ENCODE data around the gene FREY1. TPM values are rescaled to one million over a fixed set of nuclear protein-coding genes. Genes with fewer than 3 reads are reported as not detected.

Gene FREY1
- total and polyA plus RNA-seq, 7 experiments from 2014 or later, result 3.4 to 8.2 (median 4.6) TPM; not detected in 2

DNA sequence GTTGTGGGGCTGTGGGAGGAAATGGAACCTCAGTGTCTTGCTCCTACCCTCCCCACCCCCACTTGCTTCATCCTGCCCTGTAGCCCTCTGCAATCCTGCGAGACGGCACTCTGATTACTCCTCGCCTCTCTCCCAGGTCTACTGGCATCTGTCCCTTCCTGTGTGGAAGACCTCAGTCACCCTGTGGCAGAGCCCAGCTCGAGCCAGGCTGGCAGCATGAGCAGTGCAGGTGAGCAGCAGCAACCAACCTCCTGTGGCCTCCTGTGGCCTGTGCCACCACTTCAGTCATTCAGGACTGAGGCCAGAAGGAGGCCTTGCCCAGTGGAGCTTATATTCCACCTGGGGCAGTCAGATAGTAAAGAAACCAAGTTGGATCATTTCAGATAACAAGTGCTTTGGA, 36.4 kb downstream of the FREY1 start:
- CTCF ChIA-PET, result interaction anchor here (0.8 kb wide), 1 partner anchor 130 kb away, joined by 3 read pairs; no protein-coding TSS in a partner anchor
- POLR2A ChIA-PET, result no interaction called here
- Mint-ChIP-seq H3K9me3 (no peaks in the 10 kb centered on the region), H3K4me3 (no peak overlapping the region), H3K4me1 (peaks cover 0 to 8% (median 0%) of the 10 kb centered on the region in 7 donors), H3K36me3 (peaks cover 16 to 78% (median 50%) of the 10 kb centered on the region in 5 donors), H3K27me3 (no peaks in the 10 kb centered on the region), H3K27ac (no peak overlapping the region)
- H3K4me3 ChIP-seq (ENCODE audit: low read length), result no peak overlapping the region
- ATAC-seq, result no peak
- no peaks in the 10 kb centered on the region for H3K4me1 ChIP-seq (ENCODE audit: control insufficient read depth in 2 of 2, insufficient read depth in 2 of 2, low read length in 2 of 2)
- DNase-seq, result no peak
- peaks cover 28 to 96% (median 32%) of the 10 kb centered on the region in 3 experiments for H3K36me3 ChIP-seq (ENCODE audit: control insufficient read depth in 2 of 3, insufficient read depth in 3 of 3, low read length in 3 of 3)
- intact Hi-C loops (cut with micrococcal nuclease), result no loop called here
- no peaks in the 10 kb centered on the region for H3K9me3 ChIP-seq (ENCODE audit: control insufficient read depth in 2 of 3, low read length in 3 of 3)
- no peak overlapping the region for H3K27ac ChIP-seq (ENCODE audit: low read depth, low read length)
- H3K27me3 ChIP-seq (ENCODE audit: control insufficient read depth in 2 of 2, insufficient read depth in 2 of 2, low read length in 2 of 2), result no peaks in the 10 kb centered on the region

- Mint-ChIP-seq H3K4me1 (peaks cover 0 to 11% (median 0%) of the 10 kb centered on the region in 7 donors), H3K36me3 (peaks cover 16 to 80% (median 46%) of the 10 kb centered on the region in 5 donors), H3K27me3 (no peaks in the 10 kb centered on the region), H3K27ac (no peak overlapping the region), H3K4me3 (no peak overlapping the region), H3K9me3 (no peaks in the 10 kb centered on the region)
- no peaks in the 10 kb centered on the region for H3K4me1 ChIP-seq (ENCODE audit: control insufficient read depth in 2 of 2, insufficient read depth in 2 of 2, low read length in 2 of 2)
- DNase-seq (no peak), ATAC-seq (no peak)
- ChIA-PET POLR2A (no interaction called here), CTCF (no interaction called here)
- H3K27ac ChIP-seq (ENCODE audit: low read depth, low read length), result no peak overlapping the region
- H3K36me3 ChIP-seq (ENCODE audit: control insufficient read depth in 2 of 3, insufficient read depth in 3 of 3, low read length in 3 of 3), result peaks cover 28 to 91% (median 32%) of the 10 kb centered on the region in 3 experiments
- no peaks in the 10 kb centered on the region for H3K9me3 ChIP-seq (ENCODE audit: control insufficient read depth in 2 of 3, low read length in 3 of 3)
- intact Hi-C loops (cut with micrococcal nuclease), result no loop called here
- no peak overlapping the region for H3K4me3 ChIP-seq (ENCODE audit: low read length)
- no peaks in the 10 kb centered on the region for H3K27me3 ChIP-seq (ENCODE audit: control insufficient read depth in 2 of 2, insufficient read depth in 2 of 2, low read length in 2 of 2)
Measured at GRCh38 chr11:45869551-45869950, 37.5 kb downstream of the FREY1 start.

DNA sequence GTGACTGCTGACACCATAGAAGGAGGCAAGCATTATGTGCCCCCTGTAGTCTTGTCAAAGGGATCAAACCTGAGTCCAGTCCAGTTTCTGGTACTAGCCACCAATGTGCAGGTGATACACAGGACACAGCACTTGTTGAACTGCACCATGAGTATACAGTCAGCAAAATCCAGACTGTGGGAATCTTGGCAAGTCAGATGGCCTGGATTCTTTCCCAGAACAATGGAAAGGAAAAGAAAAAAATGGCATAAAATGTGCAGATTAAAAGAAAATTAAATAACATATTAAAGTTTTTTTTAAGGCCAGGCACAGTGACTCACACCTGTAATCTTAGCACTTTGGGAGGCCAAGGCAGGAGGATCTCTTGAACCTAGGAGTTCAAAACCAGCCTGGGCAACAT, 43.0 kb downstream of the FREY1 start:
- no peak for ATAC-seq
- H3K4me1 Mint-ChIP-seq, result peaks cover 0 to 11% (median 0%) of the 10 kb centered on the region in 7 donors
- intact Hi-C loops (cut with micrococcal nuclease), result no loop called here
- no peak overlapping the region for H3K27ac Mint-ChIP-seq
- no peak overlapping the region for H3K4me3 ChIP-seq (ENCODE audit: low read length)
- H3K36me3 ChIP-seq (ENCODE audit: control insufficient read depth in 2 of 3, insufficient read depth in 3 of 3, low read length in 3 of 3), result peaks cover 19 to 93% (median 38%) of the 10 kb centered on the region in 3 experiments
- ChIA-PET CTCF (no interaction called here), POLR2A (no interaction called here)
- H3K9me3 ChIP-seq (ENCODE audit: control insufficient read depth in 2 of 3, low read length in 3 of 3), result no peaks in the 10 kb centered on the region
- no peaks in the 10 kb centered on the region for H3K27me3 Mint-ChIP-seq
- no peak overlapping the region for H3K27ac ChIP-seq (ENCODE audit: low read depth, low read length)
- no peaks in the 10 kb centered on the region for H3K9me3 Mint-ChIP-seq
- H3K36me3 Mint-ChIP-seq, result peaks cover 23 to 73% (median 50%) of the 10 kb centered on the region in 5 donors
- no peak overlapping the region for H3K4me3 Mint-ChIP-seq
- H3K4me1 ChIP-seq (ENCODE audit: control insufficient read depth in 2 of 2, insufficient read depth in 2 of 2, low read length in 2 of 2), result no peaks in the 10 kb centered on the region
- no peak for DNase-seq
- H3K27me3 ChIP-seq (ENCODE audit: control insufficient read depth in 2 of 2, insufficient read depth in 2 of 2, low read length in 2 of 2), result no peaks in the 10 kb centered on the region

DNA sequence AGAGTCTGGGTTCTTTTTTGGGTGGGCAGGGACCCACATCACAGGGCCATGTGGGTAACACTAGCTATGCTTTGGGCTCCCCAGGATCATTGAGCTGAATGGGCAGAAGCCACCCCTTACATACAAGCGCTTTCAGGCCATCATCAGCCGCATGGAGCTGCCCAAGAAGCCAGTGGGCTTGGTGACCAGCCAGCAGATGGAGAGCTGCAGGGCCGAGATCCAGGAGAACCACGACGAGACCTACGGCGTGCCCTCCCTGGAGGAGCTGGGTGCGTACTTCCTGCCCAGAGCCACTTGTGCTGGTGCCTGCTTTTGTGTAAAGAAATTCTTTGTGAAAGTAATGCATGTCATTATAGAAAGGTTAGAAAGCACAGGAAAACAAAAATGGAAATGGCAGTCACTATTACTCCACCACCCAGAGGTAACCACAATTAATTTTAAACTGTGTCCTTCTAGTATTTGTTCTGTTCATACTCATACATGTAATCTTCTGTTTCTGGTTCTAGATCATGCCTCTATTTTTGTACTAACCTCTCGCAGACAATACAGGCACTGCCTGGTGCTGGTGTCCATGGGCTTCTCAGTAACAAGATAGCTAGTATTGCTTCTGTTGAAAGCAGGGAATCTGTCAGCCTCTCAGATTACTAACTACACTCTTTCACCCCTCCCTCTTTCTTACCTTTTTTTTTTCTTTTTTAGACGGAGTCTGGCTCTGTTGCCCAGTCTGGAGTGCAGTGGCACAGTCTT, 46.1 kb downstream of the FREY1 start:
- H3K4me3 Mint-ChIP-seq, result no peak overlapping the region

DNA sequence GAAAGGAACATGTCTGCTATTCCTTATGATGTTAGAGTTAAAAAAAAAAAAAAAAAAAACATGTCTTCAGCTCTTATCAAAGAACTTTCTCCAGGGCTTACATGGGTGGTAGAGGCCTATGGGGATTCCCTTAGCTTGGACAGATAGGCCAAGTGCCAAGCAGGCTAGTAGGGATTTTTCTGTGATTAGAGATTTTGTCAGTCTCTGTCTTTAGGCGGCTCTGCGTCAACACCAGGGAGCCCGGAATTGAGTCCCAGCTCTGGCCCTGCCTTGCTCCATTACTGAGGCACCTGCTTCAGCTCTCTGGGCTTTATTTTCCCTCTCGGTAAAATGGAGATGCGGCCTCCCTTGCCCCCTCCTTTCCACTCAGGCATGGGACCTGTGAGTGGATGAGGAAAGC, 46.7 kb downstream of the FREY1 start:
- Mint-ChIP-seq H3K9me3 (no peaks in the 10 kb centered on the region), H3K4me3 (no peak overlapping the region), H3K36me3 (peaks cover 9 to 69% (median 38%) of the 10 kb centered on the region in 5 donors), H3K27me3 (no peaks in the 10 kb centered on the region), H3K4me1 (peaks cover 0 to 15% (median 5%) of the 10 kb centered on the region in 7 donors), H3K27ac (no peak overlapping the region)
- ATAC-seq, result no peak
- H3K36me3 ChIP-seq (ENCODE audit: control insufficient read depth in 2 of 3, insufficient read depth in 3 of 3, low read length in 3 of 3), result peaks cover 31 to 90% (median 45%) of the 10 kb centered on the region in 3 experiments
- no peaks in the 10 kb centered on the region for H3K27me3 ChIP-seq (ENCODE audit: control insufficient read depth in 2 of 2, insufficient read depth in 2 of 2, low read length in 2 of 2)
- intact Hi-C loops (cut with micrococcal nuclease), result no loop called here
- no peaks in the 10 kb centered on the region for H3K9me3 ChIP-seq (ENCODE audit: control insufficient read depth in 2 of 3, low read length in 3 of 3)
- H3K4me1 ChIP-seq (ENCODE audit: control insufficient read depth in 2 of 2, insufficient read depth in 2 of 2, low read length in 2 of 2), result no peaks in the 10 kb centered on the region
- DNase-seq, result no peak
- ChIA-PET POLR2A (no interaction called here), CTCF (interaction anchor here (0.6 kb wide), 1 partner anchor 86 kb away, joined by 3 read pairs; no protein-coding TSS in a partner anchor)
- H3K27ac ChIP-seq (ENCODE audit: low read depth, low read length), result no peak overlapping the region
- H3K4me3 ChIP-seq (ENCODE audit: low read length), result no peak overlapping the region

More for the DNA sequence above, 46.1 kb downstream of the FREY1 start:
- ChIA-PET POLR2A (no interaction called here), CTCF (no interaction called here)
- no peaks in the 10 kb centered on the region for H3K9me3 Mint-ChIP-seq
- no peak for DNase-seq
- H3K36me3 Mint-ChIP-seq, result peaks cover 15 to 69% (median 41%) of the 10 kb centered on the region in 5 donors
- H3K27ac Mint-ChIP-seq, result no peak overlapping the region
- intact Hi-C loops (cut with micrococcal nuclease), result no loop called here
- peaks cover 31 to 90% (median 42%) of the 10 kb centered on the region in 3 experiments for H3K36me3 ChIP-seq (ENCODE audit: control insufficient read depth in 2 of 3, insufficient read depth in 3 of 3, low read length in 3 of 3)
- H3K27me3 ChIP-seq (ENCODE audit: control insufficient read depth in 2 of 2, insufficient read depth in 2 of 2, low read length in 2 of 2), result no peaks in the 10 kb centered on the region
- no peaks in the 10 kb centered on the region for H3K27me3 Mint-ChIP-seq
- ATAC-seq, result no peak
- H3K4me3 ChIP-seq (ENCODE audit: low read length), result no peak overlapping the region
- no peaks in the 10 kb centered on the region for H3K9me3 ChIP-seq (ENCODE audit: control insufficient read depth in 2 of 3, low read length in 3 of 3)
- peaks cover 0 to 21% (median 4%) of the 10 kb centered on the region in 7 donors for H3K4me1 Mint-ChIP-seq
- H3K4me1 ChIP-seq (ENCODE audit: control insufficient read depth in 2 of 2, insufficient read depth in 2 of 2, low read length in 2 of 2), result no peaks in the 10 kb centered on the region
- H3K27ac ChIP-seq (ENCODE audit: low read depth, low read length), result no peak overlapping the region

DNA sequence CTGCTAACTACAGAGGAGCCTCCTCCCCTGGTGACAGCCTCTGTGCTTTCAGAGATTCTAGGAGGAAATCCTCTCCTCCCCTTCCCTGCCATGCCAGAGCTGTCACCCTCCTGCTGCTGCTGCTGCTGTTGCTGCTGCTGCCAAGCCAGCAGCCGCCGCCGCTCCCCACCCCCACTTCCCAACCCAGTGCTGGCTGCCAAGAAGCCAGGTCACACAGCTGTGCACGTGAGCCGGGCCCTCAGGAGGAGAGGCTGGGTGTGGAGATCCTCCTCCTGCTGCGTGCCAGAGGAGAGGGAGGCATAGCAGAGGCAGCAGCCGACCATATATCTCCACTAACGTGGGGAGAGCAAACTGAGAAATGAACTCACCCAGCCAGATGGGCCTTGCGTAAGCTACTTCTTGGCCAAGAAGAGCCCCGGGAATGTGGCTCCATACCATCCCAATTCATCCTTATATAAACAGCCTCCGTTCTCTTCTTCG, 47.4 kb downstream of the FREY1 start:
- no peaks in the 10 kb centered on the region for H3K4me1 ChIP-seq (ENCODE audit: control insufficient read depth in 2 of 2, insufficient read depth in 2 of 2, low read length in 2 of 2)
- H3K27ac ChIP-seq (ENCODE audit: low read depth, low read length), result no peak overlapping the region
- Mint-ChIP-seq H3K9me3 (no peaks in the 10 kb centered on the region), H3K4me3 (no peak overlapping the region), H3K4me1 (peaks cover 0 to 14% (median 8%) of the 10 kb centered on the region in 7 donors), H3K27me3 (no peaks in the 10 kb centered on the region), H3K27ac (no peak overlapping the region), H3K36me3 (peaks cover 8 to 64% (median 38%) of the 10 kb centered on the region in 5 donors)
- intact Hi-C loops (cut with micrococcal nuclease), result no loop called here
- peaks cover 31 to 95% (median 45%) of the 10 kb centered on the region in 3 experiments for H3K36me3 ChIP-seq (ENCODE audit: control insufficient read depth in 2 of 3, insufficient read depth in 3 of 3, low read length in 3 of 3)
- POLR2A ChIA-PET, result no interaction called here
- no peaks in the 10 kb centered on the region for H3K27me3 ChIP-seq (ENCODE audit: control insufficient read depth in 2 of 2, insufficient read depth in 2 of 2, low read length in 2 of 2)
- CTCF ChIA-PET, result interaction anchor here (0.6 kb wide), 2 partner anchors 38 to 87 kb away, joined by 3 to 4 read pairs; no protein-coding TSS in a partner anchor
- ATAC-seq (no peak), DNase-seq (no peak)
- H3K4me3 ChIP-seq (ENCODE audit: low read length), result no peak overlapping the region
- no peaks in the 10 kb centered on the region for H3K9me3 ChIP-seq (ENCODE audit: control insufficient read depth in 2 of 3, low read length in 3 of 3)
